ENCODE data around the gene TANGO2. TPM values are rescaled to one million over a fixed set of nuclear protein-coding genes. Genes with fewer than 3 reads are reported as not detected.

The TANGO2 gene
- total and polyA plus RNA-seq, 10 donors: 18.7 to 72.2 (median 55.1) TPM

GRCh38 chr22:20087319-20088262 is 66.7 kb downstream of the TANGO2 start:
- 83 to 89% (median 86%) methylated on average over 14 of the region's 14 CpGs for WGBS, 5 donors
- H3K4me3 ChIP-seq: no peak overlapping the region
- intact Hi-C loops (cut with DNase I; ENCODE audit: low total_unique reads): no loop called here
- H3K27ac ChIP-seq: peak overlapping the region in 1 of 8 donors; percentile 56
- H3K4me1 ChIP-seq: peaks cover 4 to 75% (median 48%) of the 10 kb centered on the region in 6 donors
- peaks cover 5 to 76% (median 68%) of the 10 kb centered on the region in 6 donors for H3K36me3 ChIP-seq
- H3K27me3 ChIP-seq (replicated peaks in 1 of 7): no peaks in the 10 kb centered on the region
- H3K9me3 ChIP-seq: no peaks in the 10 kb centered on the region
- TF ChIP-seq CTCF (IDR thresholded peaks at IDR 0.05 in 8 of 11, conservative IDR thresholded peaks at IDR 0.05 in 3 of 11) (no peak), POLR2AphosphoS5 (IDR thresholded peaks at IDR 0.05) (no peak), POLR2A (IDR thresholded peaks at IDR 0.05) (no peak)
- peak; percentile 54 for DNase-seq

DNA sequence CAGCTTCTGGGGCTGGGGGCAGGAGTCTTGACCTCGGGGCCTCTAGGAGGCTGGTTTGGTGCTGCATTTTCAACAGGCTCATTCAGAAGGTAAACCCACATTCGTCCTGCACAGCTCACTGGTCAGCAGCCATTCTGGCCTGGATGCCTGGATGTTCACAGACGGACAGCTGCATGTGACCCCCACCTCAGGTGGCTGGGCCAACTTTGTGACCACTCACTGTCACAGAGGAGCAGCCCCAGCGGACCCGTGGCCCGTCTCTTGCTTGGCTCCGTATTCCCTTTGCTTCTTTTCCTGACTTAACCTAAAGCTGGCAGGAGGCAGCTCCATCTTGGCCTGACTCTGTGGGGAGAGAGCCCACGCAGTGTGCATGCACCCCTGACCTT is 67.3 kb downstream of the TANGO2 start:
- Histone ChIP-seq H3K4me3 (no peak overlapping the region), H3K27me3 (replicated peaks in 1 of 7) (no peaks in the 10 kb centered on the region), H3K4me1 (peaks cover 4 to 75% (median 42%) of the 10 kb centered on the region in 6 donors), H3K27ac (peak overlapping the region in 1 of 8 donors; percentile 56), H3K36me3 (peaks cover 5 to 82% (median 75%) of the 10 kb centered on the region in 6 donors), H3K9me3 (no peaks in the 10 kb centered on the region)
- DNase-seq: peak; percentile 51
- intact Hi-C loops (cut with DNase I; ENCODE audit: low total_unique reads): no loop called here
- TF ChIP-seq POLR2AphosphoS5 (IDR thresholded peaks at IDR 0.05): no peak
- no peak for TF ChIP-seq CTCF (IDR thresholded peaks at IDR 0.05 in 8 of 11, conservative IDR thresholded peaks at IDR 0.05 in 3 of 11)
- no peak for TF ChIP-seq POLR2A (IDR thresholded peaks at IDR 0.05)
- 91 to 97% (median 94%) methylated on average over 8 of the region's 8 CpGs for WGBS, 5 donors

DNA sequence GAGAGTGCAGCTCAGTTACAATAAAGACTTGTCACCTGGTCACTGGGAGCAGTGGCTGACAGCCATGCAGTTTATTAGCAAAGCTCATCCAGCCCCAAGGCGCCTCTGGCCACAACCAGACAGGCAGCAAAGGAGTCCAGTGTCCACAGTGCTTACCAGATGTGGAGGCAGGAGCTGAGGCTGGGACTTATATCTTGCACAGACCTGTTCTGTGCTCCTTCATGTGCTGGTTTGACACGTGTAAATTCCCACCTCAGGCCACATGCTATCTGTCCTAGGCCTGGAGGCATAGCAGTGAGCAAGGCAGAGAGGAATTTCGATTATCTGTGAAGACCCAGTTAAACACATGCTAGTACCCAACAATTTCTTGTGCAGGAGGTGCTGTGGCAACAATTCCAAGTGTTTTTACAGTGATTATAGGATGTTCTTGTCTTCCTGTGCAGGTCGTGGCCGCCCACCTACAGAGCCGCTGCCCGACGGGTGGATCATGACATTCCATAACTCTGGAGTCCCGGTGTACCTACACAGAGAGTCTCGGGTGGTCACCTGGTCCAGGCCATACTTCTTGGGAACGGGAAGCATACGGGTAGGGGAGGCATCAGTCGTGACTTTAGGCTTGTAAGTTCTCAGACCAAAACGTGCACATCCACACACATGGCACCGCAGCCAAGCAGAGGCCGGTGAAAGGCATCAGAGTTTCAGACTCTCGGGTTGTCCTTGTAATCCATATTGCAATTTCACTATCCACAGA is 68.5 kb downstream of the TANGO2 start:
- peak; percentile 51 for DNase-seq
- 89 to 96% (median 95%) methylated on average over 17 of the region's 17 CpGs for WGBS, 5 donors
- Histone ChIP-seq H3K4me3 (no peak overlapping the region), H3K27me3 (replicated peaks in 1 of 7) (no peaks in the 10 kb centered on the region), H3K27ac (peak overlapping the region in 1 of 8 donors; percentile 48), H3K36me3 (peaks cover 5 to 94% (median 86%) of the 10 kb centered on the region in 6 donors), H3K4me1 (peaks cover 4 to 67% (median 30%) of the 10 kb centered on the region in 6 donors), H3K9me3 (no peaks in the 10 kb centered on the region)
- TF ChIP-seq CTCF (IDR thresholded peaks at IDR 0.05 in 8 of 11, conservative IDR thresholded peaks at IDR 0.05 in 3 of 11) (no peak), POLR2A (IDR thresholded peaks at IDR 0.05) (no peak), POLR2AphosphoS5 (IDR thresholded peaks at IDR 0.05) (no peak)
- intact Hi-C loops (cut with DNase I; ENCODE audit: low total_unique reads): no loop called here
